OCI-LY1 (cell line): ENCODE results near the gene PIWIL4.

Experiments
- H2AFZ ChIP-seq: fragments of 200-600 bp; sonication (generic), shearing (Covaris generic); 2 replicates; pipeline ENCODE4 v1.6.0; 2014; ENCODE audit warnings: antibody characterized with exemption, mild to moderate bottlenecking, low read length
- H3F3A ChIP-seq: fragments of 200-600 bp; sonication (generic), shearing (Covaris generic); 2 replicates; pipeline ENCODE4 v1.6.0; 2014; ENCODE audit warnings: mild to moderate bottlenecking, antibody characterized with exemption, low read length, moderate library complexity; ENCODE audit not compliant: insufficient read depth
- H3K27ac ChIP-seq: fragments of 200-600 bp; sonication (generic); 2 replicates; pipeline ENCODE4 v1.5.1; 2014; ENCODE audit warnings: low read length, mixed run types, mild to moderate bottlenecking, low read depth; ENCODE audit not compliant: poor library complexity, severe bottlenecking
- H3K27me3 ChIP-seq: fragments of 200-600 bp; sonication (generic); 2 replicates; pipeline ENCODE4 v1.6.0; 2014; ENCODE audit warnings: antibody characterized with exemption, mild to moderate bottlenecking, low read length, moderate library complexity; ENCODE audit not compliant: insufficient read depth
- H3K36me3 ChIP-seq: fragments of 200-600 bp; sonication (generic); 2 replicates; pipeline ENCODE4 v1.6.1; 2014; ENCODE audit warnings: mild to moderate bottlenecking, antibody characterized with exemption, low read length, moderate library complexity, mixed read lengths; ENCODE audit not compliant: insufficient read depth
- H3K4me1 ChIP-seq: fragments of 200-600 bp; sonication (generic); 2 replicates; pipeline ENCODE4 v1.5.1; 2014; ENCODE audit warnings: mild to moderate bottlenecking, low read length, moderate library complexity; ENCODE audit not compliant: insufficient read depth, severe bottlenecking
- H3K4me2 ChIP-seq: fragments of 200-600 bp; sonication (generic), shearing (Covaris generic); 2 replicates; pipeline ENCODE4 v1.6.1; 2014; ENCODE audit warnings: low read length
- H3K4me3 ChIP-seq: fragments of 200-600 bp; sonication (generic); 2 replicates; pipeline ENCODE4 v1.5.1; 2014; ENCODE audit warnings: low read length, low read depth, mild to moderate bottlenecking, mixed read lengths; ENCODE audit not compliant: poor library complexity, severe bottlenecking
- H3K79me2 ChIP-seq: fragments of 200-600 bp; shearing (Covaris generic); 2 replicates; pipeline ENCODE4 v1.6.1; 2016; ENCODE audit warnings: mixed run types, low read length, mixed read lengths; ENCODE audit not compliant: insufficient read depth
- H3K9ac ChIP-seq: fragments of 200-600 bp; sonication (generic), shearing (Covaris generic); 2 replicates; pipeline ENCODE4 v1.6.1; 2014; ENCODE audit warnings: mild to moderate bottlenecking, low read length, mixed read lengths
- H3K9me2 ChIP-seq: fragments of 200-600 bp; sonication (generic), shearing (Covaris generic); 2 replicates; pipeline ENCODE4 v1.6.1; 2014; ENCODE audit warnings: low read depth, mild to moderate bottlenecking, low read length, mixed read lengths
- H3K9me3 ChIP-seq: fragments of 200-600 bp; shearing (Covaris generic); 2 replicates; pipeline ENCODE4 v1.6.1; 2014; ENCODE audit warnings: low read length, mixed read lengths
- H4K20me1 ChIP-seq: fragments of 200-600 bp; sonication (generic), shearing (Covaris generic); 2 replicates; pipeline ENCODE4 v1.6.0; 2016; ENCODE audit warnings: mild to moderate bottlenecking, low read length; ENCODE audit not compliant: insufficient read depth
- EZH2 ChIP-seq: fragments of 200-600 bp; sonication (generic), shearing (Covaris generic); IDR thresholded peaks from 2 replicates; pipeline ENCODE4 v1.8.0; 2017; ENCODE audit warnings: borderline replicate concordance, mixed run types, mild to moderate bottlenecking, antibody characterized with exemption, low read length, moderate library complexity, mixed read lengths
- TF ChIP-seq, protein P1 (sequence below): fragments of 200-600 bp; sonication (generic), shearing (Covaris generic); IDR thresholded peaks from 2 replicates; pipeline ENCODE4 v1.5.1; 2017; ENCODE audit warnings: mild to moderate bottlenecking, antibody characterized with exemption, low read length, moderate library complexity, mixed read lengths

Gene PIWIL4

DNA sequence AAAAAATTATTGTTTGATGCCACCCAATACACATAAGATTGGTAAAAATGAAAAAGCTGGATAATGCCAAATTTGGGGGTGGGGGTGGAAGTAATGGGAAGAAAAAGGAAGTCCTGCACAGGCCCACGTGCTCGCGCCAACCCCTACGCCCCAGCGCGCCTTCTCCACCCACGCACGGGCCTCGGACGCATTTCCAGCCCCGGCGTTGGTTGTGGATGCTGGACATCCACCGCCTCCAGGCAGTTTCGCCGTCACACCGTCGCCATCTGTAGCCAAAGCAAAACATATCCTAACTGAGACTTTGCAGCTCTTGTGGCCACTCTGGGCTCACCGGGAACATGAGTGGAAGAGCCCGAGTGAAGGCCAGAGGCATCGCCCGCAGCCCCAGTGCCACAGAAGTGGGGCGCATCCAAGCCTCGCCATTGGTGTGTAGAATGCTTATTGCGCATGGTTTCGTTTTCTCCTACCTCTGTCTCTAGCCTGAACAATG lies at the start of gene PIWIL4:
Gene PIWIL4, plus strand, starts transcription at position 188 of the 490 bp plus-strand sequence. Its CDS starts 151 bp downstream, at position 339.
- Histone ChIP-seq H3K27me3 (no peaks in the 10 kb centered on the region), H3K4me1 (no peaks in the 10 kb centered on the region), H3K36me3 (no peaks in the 10 kb centered on the region), H3K4me3 (no peak within 1 kb of the TSS), H3K27ac (no peak within 1 kb of the TSS), H3F3A (no peaks in the 10 kb centered on the region), H3K4me2 (no peak within 1 kb of the TSS), H3K9ac (no peak within 1 kb of the TSS), H2AFZ (no peak within 1 kb of the TSS), H4K20me1 (no peaks in the 10 kb centered on the region), H3K9me3 (no peaks in the 10 kb centered on the region), H3K9me2 (no peaks in the 10 kb centered on the region), H3K79me2 (no peaks in the 10 kb centered on the region)
- no peak for TF ChIP-seq EZH2
- TF ChIP-seq, protein P1, sequence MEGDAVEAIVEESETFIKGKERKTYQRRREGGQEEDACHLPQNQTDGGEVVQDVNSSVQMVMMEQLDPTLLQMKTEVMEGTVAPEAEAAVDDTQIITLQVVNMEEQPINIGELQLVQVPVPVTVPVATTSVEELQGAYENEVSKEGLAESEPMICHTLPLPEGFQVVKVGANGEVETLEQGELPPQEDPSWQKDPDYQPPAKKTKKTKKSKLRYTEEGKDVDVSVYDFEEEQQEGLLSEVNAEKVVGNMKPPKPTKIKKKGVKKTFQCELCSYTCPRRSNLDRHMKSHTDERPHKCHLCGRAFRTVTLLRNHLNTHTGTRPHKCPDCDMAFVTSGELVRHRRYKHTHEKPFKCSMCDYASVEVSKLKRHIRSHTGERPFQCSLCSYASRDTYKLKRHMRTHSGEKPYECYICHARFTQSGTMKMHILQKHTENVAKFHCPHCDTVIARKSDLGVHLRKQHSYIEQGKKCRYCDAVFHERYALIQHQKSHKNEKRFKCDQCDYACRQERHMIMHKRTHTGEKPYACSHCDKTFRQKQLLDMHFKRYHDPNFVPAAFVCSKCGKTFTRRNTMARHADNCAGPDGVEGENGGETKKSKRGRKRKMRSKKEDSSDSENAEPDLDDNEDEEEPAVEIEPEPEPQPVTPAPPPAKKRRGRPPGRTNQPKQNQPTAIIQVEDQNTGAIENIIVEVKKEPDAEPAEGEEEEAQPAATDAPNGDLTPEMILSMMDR = no peak

DNA sequence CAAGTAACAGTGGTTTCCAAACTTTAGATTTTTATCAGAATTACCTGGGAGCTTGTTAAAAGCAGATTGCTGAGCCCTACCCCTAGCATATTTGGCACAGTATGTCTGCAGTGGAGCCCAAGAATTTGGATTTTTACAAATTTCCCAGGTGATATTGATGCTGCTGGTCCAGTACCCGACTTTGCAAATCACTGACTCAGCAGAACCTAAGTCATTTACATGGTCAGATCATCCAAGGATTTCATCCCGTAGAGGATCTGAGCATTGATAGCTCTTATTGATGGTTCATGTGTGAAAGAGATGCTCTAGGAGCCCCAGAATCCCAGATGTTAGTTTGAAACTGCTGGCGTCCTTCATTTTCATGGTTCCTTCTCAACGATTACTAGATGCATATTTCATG lies 48.9 kb upstream of the PIWIL4 start:
- Histone ChIP-seq H3K4me1 (no peaks in the 10 kb centered on the region), H3K9me3 (no peaks in the 10 kb centered on the region), H3K9me2 (no peaks in the 10 kb centered on the region), H3K27ac (no peak overlapping the region), H3K36me3 (no peaks in the 10 kb centered on the region), H3K9ac (no peak overlapping the region), H2AFZ (no peak overlapping the region), H3K4me3 (no peak overlapping the region), H4K20me1 (no peaks in the 10 kb centered on the region), H3K79me2 (no peaks in the 10 kb centered on the region), H3K4me2 (no peak overlapping the region), H3K27me3 (no peaks in the 10 kb centered on the region), H3F3A (no peaks in the 10 kb centered on the region)
- TF ChIP-seq, protein P1 = no peak
- TF ChIP-seq EZH2 = no peak

DNA sequence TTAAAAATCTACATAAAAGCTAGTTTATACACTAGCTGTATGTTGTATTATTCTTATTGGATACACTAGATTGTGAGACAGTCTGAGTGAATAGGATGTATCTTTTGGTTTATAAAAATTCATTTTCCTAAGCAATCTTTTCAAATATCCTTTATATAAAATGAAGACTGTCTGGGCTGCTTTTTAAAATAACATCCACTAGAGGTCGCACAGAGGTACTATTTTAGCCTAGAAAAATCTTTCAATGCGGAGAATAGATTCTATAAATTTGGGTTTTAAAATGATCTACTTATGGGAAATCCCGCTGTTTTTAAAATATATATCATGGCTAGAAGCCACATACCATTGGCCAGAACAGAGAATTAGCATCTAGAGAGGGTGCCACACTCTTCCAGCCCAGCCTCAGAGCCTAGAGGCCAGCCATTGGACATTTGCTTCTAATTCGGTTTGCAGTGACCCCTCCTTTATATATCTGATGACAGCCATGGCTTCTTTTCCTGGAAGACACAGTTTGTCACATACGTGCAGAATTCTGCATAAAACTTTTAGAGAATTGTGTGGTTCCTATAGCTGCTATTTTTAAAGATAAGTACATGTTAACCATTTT lies 47.6 kb upstream of the PIWIL4 start:
- no peak overlapping the region for H3K4me2 ChIP-seq

More for the DNA sequence above, 47.6 kb upstream of the PIWIL4 start:
- Histone ChIP-seq H3K79me2 (no peaks in the 10 kb centered on the region), H3K4me3 (no peak overlapping the region), H3F3A (no peaks in the 10 kb centered on the region), H3K9me3 (no peaks in the 10 kb centered on the region), H4K20me1 (no peaks in the 10 kb centered on the region), H3K27ac (no peak overlapping the region), H2AFZ (no peak overlapping the region), H3K4me1 (no peaks in the 10 kb centered on the region), H3K9ac (no peak overlapping the region), H3K36me3 (no peaks in the 10 kb centered on the region), H3K9me2 (no peaks in the 10 kb centered on the region), H3K27me3 (no peaks in the 10 kb centered on the region)
- no peak for TF ChIP-seq EZH2
- TF ChIP-seq, protein P1 = peak; percentile 61
